GM12891 (cell line): ENCODE data around the gene PPDPF.

Experiments used
- PAX5 ChIP-seq: IDR thresholded peaks from 2 replicates; pipeline ENCODE4 v1.6.1; 2011; ENCODE audit warnings: low read length, moderate library complexity, mild to moderate bottlenecking; ENCODE audit not compliant: insufficient read depth, severe bottlenecking
- POLR2A ChIP-seq: IDR thresholded peaks from 2 replicates; pipeline ENCODE4 v1.6.1; 2011; ENCODE audit warnings: low read depth, low read length, control low read depth
- POLR2AphosphoS5 ChIP-seq: IDR thresholded peaks from 2 replicates; pipeline ENCODE4 v1.6.1; 2011; ENCODE audit warnings: low read depth, low read length, control low read depth
- POU2F2 ChIP-seq: IDR thresholded peaks from 2 replicates; pipeline ENCODE4 v1.6.1; 2011; ENCODE audit warnings: low read depth, mild to moderate bottlenecking, control low read depth, low read length, moderate library complexity
- SPI1 ChIP-seq: IDR thresholded peaks from 2 replicates; pipeline ENCODE4 v1.6.1; 2011; ENCODE audit warnings: low read depth, low read length, control low read depth
- TAF1 ChIP-seq: IDR thresholded peaks from 2 replicates; pipeline ENCODE4 v1.6.1; 2011; ENCODE audit warnings: low read depth, low read length, control low read depth

DNA sequence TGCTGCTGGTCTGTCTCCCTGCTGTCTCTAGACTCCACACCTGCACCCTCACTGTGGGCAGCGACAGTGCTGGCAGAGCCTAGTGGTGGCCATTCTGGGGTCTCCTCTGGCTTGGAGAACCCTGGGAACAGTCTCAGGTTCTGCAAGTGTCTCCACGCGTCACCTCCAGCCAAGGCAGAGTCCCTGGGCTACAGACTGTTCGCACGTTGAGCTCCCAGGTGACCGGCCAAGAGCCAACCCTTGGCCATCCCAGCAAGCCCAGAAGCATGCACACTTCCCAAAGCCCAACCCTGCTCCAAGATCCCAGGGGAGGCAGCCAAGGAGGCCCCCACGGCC is 26.5 kb upstream of the PPDPF start:
- TF ChIP-seq POLR2A (no peak), POLR2AphosphoS5 (no peak), TAF1 (no peak), POU2F2 (no peak), PAX5 (no peak), SPI1 (no peak)
